NCI-H187 (cell line): ENCODE results near the gene SAMD14.

ENCODE experiments used
- DNase-seq, 2 experiments: peaks; one replicate each; lab custom pipeline; 2025; lab: John Stamatoyannopoulos, UW

SAMD14 gene

GRCh38 chr17:50129728-50130558 is at the start of gene SAMD14:
Gene SAMD14 (minus strand): TSS chr17:50130160. CDS start chr17:50124959, 5,201 bp downstream.
- DNase-seq: no peak

GRCh38 chr17:50177983-50178834 is 48.2 kb upstream of the SAMD14 start:
- no peak for DNase-seq

- no peak for DNase-seq
Measured at GRCh38 chr17:50177476-50177875, 47.5 kb upstream of the SAMD14 start.

- no peak for DNase-seq
Measured at GRCh38 chr17:50176559-50177357, 46.8 kb upstream of the SAMD14 start.

GRCh38 chr17:50175035-50175807 is 45.3 kb upstream of the SAMD14 start:
- DNase-seq: no peak

- no peak for DNase-seq
Measured at GRCh38 chr17:50174444-50174843, 44.5 kb upstream of the SAMD14 start.

- DNase-seq: no peak
Measured at GRCh38 chr17:50173335-50173941, 43.5 kb upstream of the SAMD14 start.

GRCh38 chr17:50172936-50173334 is 43.0 kb upstream of the SAMD14 start:
- DNase-seq: no peak

- DNase-seq: no peak
Measured at GRCh38 chr17:50172130-50172529, 42.2 kb upstream of the SAMD14 start.

GRCh38 chr17:50171371-50172071 is 41.6 kb upstream of the SAMD14 start:
- DNase-seq: no peak

- DNase-seq: no peak
Measured at GRCh38 chr17:50170662-50171370, 40.9 kb upstream of the SAMD14 start.

GRCh38 chr17:50169881-50170459 is 40.0 kb upstream of the SAMD14 start:
- no peak for DNase-seq

- no peak for DNase-seq
Measured at GRCh38 chr17:50169121-50169764, 39.3 kb upstream of the SAMD14 start.

GRCh38 chr17:50168319-50168718 is 38.4 kb upstream of the SAMD14 start:
- no peak for DNase-seq

- DNase-seq: no peak
Measured at GRCh38 chr17:50167371-50167770, 37.4 kb upstream of the SAMD14 start.

GRCh38 chr17:50166518-50167181 is 36.7 kb upstream of the SAMD14 start:
- no peak for DNase-seq

- no peak for DNase-seq
Measured at GRCh38 chr17:50165867-50166517, 36.0 kb upstream of the SAMD14 start, which contains the start of gene SGCA. Gene SGCA (plus strand): TSS chr17:50166005. CDS start chr17:50166041, 36 bp downstream.

- no peak for DNase-seq
Measured at GRCh38 chr17:50165466-50165865, 35.5 kb upstream of the SAMD14 start.
